HG02588 (cell line): ENCODE measurements around the gene OR2V2.
A peak's percentile ranks its signal among the peaks of the same experiment; 100 is the strongest.
"Not testable (repeated sequence)": the region's sequence is repeated elsewhere in the genome, so short reads cannot be mapped to it uniquely, and the experiment has no call there.

Experiments
- ATAC-seq: cut with Tn5 transposase; IDR thresholded peaks from one replicate; pipeline ENCODE4 v1.9.1; 2021; ENCODE audit warnings: mild to moderate bottlenecking, moderate library complexity; ENCODE audit not compliant: unreplicated experiment

Gene OR2V2

GRCh38 chr5:181168595-181169118, 21.3 kb downstream of the OR2V2 start:
- ATAC-seq = no peak

- ATAC-seq = peak; percentile 35
Observed at GRCh38 chr5:181169459-181170236, 22.3 kb downstream of the OR2V2 start.

GRCh38 chr5:181170237-181170825, 22.9 kb downstream of the OR2V2 start:
- no peak for ATAC-seq

DNA sequence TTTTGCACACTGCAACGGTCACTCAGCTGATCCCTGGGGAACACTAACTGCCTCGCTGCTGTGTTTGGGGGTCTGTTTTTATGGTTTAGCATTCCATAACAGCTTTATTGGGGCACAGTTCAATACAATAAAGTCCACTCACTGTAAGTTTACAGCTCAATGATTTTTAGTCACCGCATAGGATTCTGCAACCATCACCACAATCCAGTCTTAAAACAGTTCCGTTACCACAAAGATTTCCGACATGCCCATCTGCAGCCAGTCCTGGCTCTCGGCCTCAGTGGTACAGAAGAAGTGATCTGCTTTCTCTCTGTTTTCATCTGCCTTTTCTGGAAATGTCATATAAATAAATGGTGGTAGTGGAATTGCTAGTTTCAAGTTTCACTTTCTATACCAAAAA, 23.6 kb downstream of the OR2V2 start:
- no peak for ATAC-seq

- ATAC-seq = no peak
Observed at GRCh38 chr5:181171782-181172181, 24.4 kb downstream of the OR2V2 start.

- ATAC-seq = no peak
Observed at GRCh38 chr5:181173027-181173419, 25.6 kb downstream of the OR2V2 start.

DNA sequence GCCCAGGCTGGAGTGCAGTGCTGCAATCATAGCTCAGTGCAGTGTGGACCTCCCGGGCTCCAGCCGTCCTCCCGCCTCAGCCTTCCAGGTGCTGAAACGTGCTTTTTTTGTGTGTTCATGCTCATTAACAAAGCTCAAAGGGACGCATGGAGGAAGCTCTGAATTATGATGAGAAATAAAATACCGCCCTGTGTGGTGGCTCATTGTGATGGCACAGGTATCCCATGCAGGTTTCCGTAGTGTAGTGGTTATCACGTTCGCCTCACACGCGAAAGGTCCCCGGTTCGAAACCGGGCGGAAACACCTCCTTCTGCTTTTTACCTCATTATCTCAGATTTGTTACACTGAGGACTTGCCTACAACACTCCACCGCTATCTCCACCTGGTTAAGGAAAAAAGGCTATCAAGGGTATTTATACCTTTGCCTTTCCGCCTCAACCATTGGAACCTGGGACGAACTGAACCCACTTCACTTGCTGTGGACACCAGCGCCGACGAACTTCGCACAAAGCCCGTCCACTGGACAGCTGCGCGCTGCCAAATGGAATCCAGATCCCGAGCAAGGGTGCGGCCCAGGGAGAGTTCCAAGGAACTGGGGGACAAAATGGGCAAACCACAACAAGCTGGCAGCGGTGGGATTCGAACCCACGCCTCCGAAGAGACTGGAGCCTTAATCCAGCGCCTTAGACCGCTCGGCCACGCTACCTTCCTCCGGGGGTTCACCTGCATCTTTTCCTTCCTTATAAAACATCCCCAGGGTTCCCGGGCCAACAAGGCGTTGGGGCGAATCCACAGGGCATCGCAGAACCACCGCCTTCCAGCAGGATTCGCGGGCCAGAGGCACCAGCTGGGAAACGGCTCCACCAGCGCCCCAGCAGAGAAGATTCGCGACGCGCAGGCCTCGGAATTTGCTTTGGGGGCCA, 26.3 kb downstream of the OR2V2 start:
- ATAC-seq = peak; percentile 46

- no peak for ATAC-seq
Observed at GRCh38 chr5:181176254-181176952, 29.0 kb downstream of the OR2V2 start.

DNA sequence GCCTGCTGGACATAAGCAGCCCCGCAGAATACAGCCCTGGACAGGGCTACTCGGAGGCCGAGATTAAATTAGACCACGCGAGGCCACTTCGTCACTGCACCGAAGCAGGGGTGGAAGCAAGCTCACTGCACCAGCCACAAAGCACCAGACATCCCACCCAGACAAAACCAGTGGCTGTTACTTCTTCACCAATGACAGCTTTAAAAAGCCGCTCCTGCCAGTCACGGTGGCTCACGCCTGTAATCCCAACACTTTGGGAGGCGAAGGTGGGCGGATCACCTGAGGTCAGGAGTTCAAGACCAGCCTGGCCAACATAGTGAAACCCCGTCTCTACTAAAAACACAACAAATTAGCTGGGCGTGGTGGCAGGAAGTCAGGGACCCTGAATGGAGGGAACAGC, 30.2 kb downstream of the OR2V2 start:
- ATAC-seq = not testable (repeated sequence)

- ATAC-seq = peak; percentile 60
Observed at GRCh38 chr5:181181650-181182565, 34.5 kb downstream of the OR2V2 start.

GRCh38 chr5:181182651-181183050, 35.3 kb downstream of the OR2V2 start:
- ATAC-seq = no peak

DNA sequence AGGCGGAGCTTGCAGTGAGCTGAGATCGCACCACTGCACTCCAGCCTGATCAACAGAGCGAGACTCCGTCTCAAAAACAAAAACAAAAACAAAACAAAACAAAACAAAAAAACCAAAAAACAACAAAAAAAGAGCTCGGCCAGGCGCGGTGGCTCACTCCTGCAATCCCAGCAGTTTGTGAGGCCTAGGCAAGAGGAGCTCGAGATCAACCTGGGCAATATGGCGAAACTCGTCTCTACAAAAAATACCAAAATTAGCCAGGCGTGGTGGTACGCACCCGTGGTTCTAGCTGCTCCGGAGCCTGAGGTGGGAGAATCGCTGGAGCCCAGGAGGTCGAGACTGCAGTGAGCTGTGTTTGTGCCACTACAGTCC, 37.4 kb downstream of the OR2V2 start:
- no peak for ATAC-seq

- no peak for ATAC-seq
Observed at GRCh38 chr5:181185560-181185959, 38.2 kb downstream of the OR2V2 start.

GRCh38 chr5:181186022-181186421, 38.6 kb downstream of the OR2V2 start:
- ATAC-seq = no peak

- no peak for ATAC-seq
Observed at GRCh38 chr5:181186986-181187499, 39.7 kb downstream of the OR2V2 start.

DNA sequence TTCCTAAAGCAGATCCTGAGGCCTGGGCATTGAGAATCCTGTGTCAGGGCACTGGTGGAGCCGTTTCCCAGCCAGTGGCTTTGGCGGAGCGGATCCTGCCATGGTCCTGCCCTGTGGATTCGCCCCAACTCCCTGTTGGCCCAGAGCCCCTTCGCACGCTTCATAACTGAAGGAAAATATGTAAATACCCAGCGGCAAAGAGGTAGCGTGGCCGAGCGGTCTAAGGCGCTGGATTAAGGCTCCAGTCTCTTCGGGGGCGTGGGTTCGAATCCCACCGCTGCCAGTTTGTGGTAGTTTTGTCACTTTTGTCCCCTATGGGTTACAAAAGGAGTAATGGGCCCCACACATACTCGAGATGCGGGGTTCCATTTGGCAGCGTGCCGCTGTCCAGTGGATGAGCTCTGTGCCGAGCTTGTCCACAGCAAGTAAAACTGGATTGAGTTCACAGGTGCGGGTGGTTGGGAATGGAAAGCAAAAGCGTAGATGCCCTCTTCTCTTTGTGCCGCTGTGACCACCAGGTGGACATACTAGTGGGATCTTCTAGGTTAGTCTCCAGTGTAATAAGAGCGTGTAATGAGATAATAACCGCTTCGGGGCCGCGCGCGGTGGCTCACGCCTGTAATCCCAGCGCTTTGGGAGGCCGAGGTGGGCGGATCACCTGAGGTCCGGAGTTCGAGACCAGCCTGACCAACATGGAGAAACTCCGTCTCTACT, 40.3 kb downstream of the OR2V2 start:
- no peak for ATAC-seq

DNA sequence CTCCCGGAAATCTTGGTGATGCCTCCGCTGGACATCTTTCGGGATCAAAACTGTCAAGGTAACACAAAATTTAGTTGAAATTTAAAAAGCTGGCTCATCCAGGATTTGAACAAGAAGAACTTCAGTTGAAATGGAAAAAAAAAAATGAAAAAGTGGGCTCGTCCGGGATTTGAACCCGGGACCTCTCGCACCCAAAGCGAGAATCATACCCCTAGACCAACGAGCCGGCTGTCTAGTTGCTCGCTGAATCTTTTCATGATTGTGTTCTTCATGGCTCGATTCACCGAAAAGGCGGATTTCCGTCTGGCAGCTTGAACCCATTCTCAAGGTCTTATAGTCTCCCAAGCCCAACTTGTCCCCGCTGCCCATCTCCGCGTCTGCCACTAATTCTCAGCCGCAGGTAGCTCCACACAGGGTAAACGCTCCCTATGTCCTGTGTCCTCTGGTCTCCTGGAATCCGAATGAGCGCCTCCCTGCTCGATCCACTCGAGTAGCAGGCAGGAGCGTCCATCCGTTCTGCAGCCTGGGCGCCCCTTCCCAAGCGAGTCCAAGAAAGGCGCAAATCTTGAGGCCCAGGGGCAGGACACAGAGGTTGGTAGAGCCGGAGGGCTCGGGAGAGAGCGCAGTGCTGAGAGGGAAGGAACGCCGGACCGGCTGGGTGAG, 41.4 kb downstream of the OR2V2 start:
- no peak for ATAC-seq

- ATAC-seq = no peak
Observed at GRCh38 chr5:181189363-181189961, 42.1 kb downstream of the OR2V2 start.
